OCI-LY7 (cell line): ENCODE results near the gene METTL14. TPM values are rescaled to one million over a fixed set of nuclear protein-coding genes. Genes with fewer than 3 reads are reported as not detected.
A peak's percentile ranks its signal among the peaks of the same experiment; 100 is the strongest.

Experiments used
- BruUV-seq: library from RNA; stranded (reverse); fragments of 400-500 nt; replicated peaks from 2 replicates; lab custom pipeline; 2021; lab: Mats Ljungman, UMichigan
- CTCF ChIA-PET: fragments of 300-600 bp; sonication (Branson Sonifier 250); formaldehyde crosslinking; loops from one replicate; lab custom pipeline; 2022; ENCODE audit warnings: antibody characterized with exemption; ENCODE audit not compliant: unreplicated experiment; lab: Charles Lee
- POLR2A ChIA-PET: fragments of 300-600 bp; sonication (Branson Sonifier 250); formaldehyde crosslinking; loops from one replicate; lab custom pipeline; 2022; ENCODE audit warnings: antibody characterized with exemption; lab: Charles Lee
- DNase-seq: peaks from one replicate; pipeline ENCODE4 v3.0.0-alpha.2; 2015; ENCODE audit warnings: low spot score
- H2AFZ ChIP-seq: fragments of 200-600 bp; sonication (generic), shearing (Covaris generic); 2 replicates; pipeline ENCODE4 v1.6.1; 2014; ENCODE audit warnings: mild to moderate bottlenecking, antibody characterized with exemption, low read length, moderate library complexity
- H3K27ac ChIP-seq: fragments of 200-600 bp; sonication (generic); 2 replicates; pipeline ENCODE4 v1.5.1; 2014; ENCODE audit warnings: mixed run types, low read depth, mild to moderate bottlenecking, moderate library complexity, low read length, inconsistent platforms; ENCODE audit not compliant: poor library complexity, severe bottlenecking
- H3K36me3 ChIP-seq: fragments of 200-600 bp; sonication (generic); 2 replicates; pipeline ENCODE4 v1.6.1; 2014; ENCODE audit warnings: mild to moderate bottlenecking, antibody characterized with exemption, low read length, moderate library complexity, mixed read lengths; ENCODE audit not compliant: insufficient read depth
- H3K4me1 ChIP-seq: fragments of 200-600 bp; sonication (generic); 2 replicates; pipeline ENCODE4 v1.5.1; 2014; ENCODE audit warnings: mild to moderate bottlenecking, low read length; ENCODE audit not compliant: insufficient read depth, poor library complexity, severe bottlenecking
- H3K4me2 ChIP-seq: fragments of 200-600 bp; sonication (generic); 2 replicates; pipeline ENCODE4 v1.6.1; 2014; ENCODE audit warnings: mild to moderate bottlenecking, low read length
- H3K4me3 ChIP-seq: fragments of 200-600 bp; sonication (generic); 2 replicates; pipeline ENCODE4 v1.5.1; 2014; ENCODE audit warnings: mild to moderate bottlenecking, low read depth, low read length; ENCODE audit not compliant: poor library complexity, severe bottlenecking
- H3K79me2 ChIP-seq: fragments of 200-600 bp; sonication (generic); 2 replicates; pipeline ENCODE4 v1.6.1; 2016; ENCODE audit warnings: low read depth, mild to moderate bottlenecking, low read length, moderate library complexity, mixed read lengths; ENCODE audit not compliant: insufficient read depth
- H3K9me2 ChIP-seq: fragments of 200-600 bp; sonication (generic); 2 replicates; pipeline ENCODE4 v1.6.1; 2016; ENCODE audit warnings: mild to moderate bottlenecking, low read length, mixed read lengths; ENCODE audit not compliant: insufficient read depth
- H3K9me3 ChIP-seq: fragments of 200-600 bp; sonication (generic); 2 replicates; pipeline ENCODE4 v1.6.1; 2014; ENCODE audit warnings: mild to moderate bottlenecking, mixed run types, low read length, mixed read lengths
- H4K20me1 ChIP-seq: fragments of 200-600 bp; sonication (generic); 2 replicates; pipeline ENCODE4 v1.6.1; 2014; ENCODE audit warnings: mild to moderate bottlenecking, antibody characterized with exemption, low read length, moderate library complexity, mixed read lengths; ENCODE audit not compliant: insufficient read depth
- CTCF ChIP-seq: fragments of 200-600 bp; sonication (generic); conservative IDR thresholded peaks from 2 replicates; pipeline ENCODE4 v1.5.1; 2014; ENCODE audit warnings: mild to moderate bottlenecking, antibody characterized with exemption, low read length, moderate library complexity, mixed read lengths
- EZH2phosphoT487 ChIP-seq: fragments of 200-600 bp; sonication (generic); IDR thresholded peaks from 2 replicates; pipeline ENCODE4 v1.6.1; 2018; ENCODE audit warnings: low read depth, borderline replicate concordance, mild to moderate bottlenecking, mixed run types, antibody characterized with exemption, low read length, moderate library complexity, mixed read lengths
- intact Hi-C: fragments of 100-400 bp; cut with micrococcal nuclease; formaldehyde crosslinking; loops from one replicate; pipeline ENCODE4 v1.10.0; 2022; ENCODE audit not compliant: unreplicated experiment
- total RNA-seq, 2 experiments: library from RNA; depleted of rRNA in 1 of 2; stranded (reverse); fragments of >200 nt in 1 of 2; shearing (Covaris generic) in 1 of 2; gene quantifications; 2 replicates each; pipeline ENCODE4 v1.2.3, GENCODE V29; 2014 to 2022

The METTL14 gene
- total RNA-seq, 2 experiments from 2014 or later, result 17.5 to 41.7 TPM

- DNase-seq, result peak; percentile 39
- peaks cover 4% of the 10 kb centered on the region; the same call in 1 of the 2 replicates for H4K20me1 ChIP-seq
- H3K9me2 ChIP-seq, result no peaks in the 10 kb centered on the region
- ChIA-PET CTCF (no interaction called here), POLR2A (interaction anchor here (0.5 to 1.1 kb wide), 5 partner anchors 28 to 543 kb away, joined by 3 to 7 read pairs (median 6); no protein-coding TSS in a partner anchor)
- no TSS peak for BruUV-seq
- H3K79me2 ChIP-seq, result peaks cover 25% of the 10 kb centered on the region
- intact Hi-C loops, result no loop called here
- H3K9me3 ChIP-seq, result no peaks in the 10 kb centered on the region
- H3K27ac ChIP-seq, result no peak overlapping the region
- H3K36me3 ChIP-seq, result peaks cover 4% of the 10 kb centered on the region
- H3K4me3 ChIP-seq, result peak overlapping the region; percentile 2
- no peak for TF ChIP-seq EZH2phosphoT487
- TF ChIP-seq CTCF, result peak; percentile 83
- H3K4me2 ChIP-seq, result peak overlapping the region; percentile 31
- peaks cover 24% of the 10 kb centered on the region for H3K4me1 ChIP-seq
- peak overlapping the region; percentile 95 for H2AFZ ChIP-seq
These were observed 2.3 kb upstream of the METTL14 start for GRCh38 chr4:118682928-118683327.

- Histone ChIP-seq H2AFZ (peak overlapping the region; percentile 95), H3K4me2 (peak overlapping the region; percentile 31), H3K36me3 (peaks cover 10% of the 10 kb centered on the region), H3K4me1 (peaks cover 24% of the 10 kb centered on the region), H3K9me3 (no peaks in the 10 kb centered on the region), H3K79me2 (peaks cover 25% of the 10 kb centered on the region), H3K27ac (no peak overlapping the region), H3K4me3 (peak overlapping the region; percentile 2), H4K20me1 (peaks cover 4% of the 10 kb centered on the region; the same call in 1 of the 2 replicates), H3K9me2 (no peaks in the 10 kb centered on the region)
- POLR2A ChIA-PET, result interaction anchor here (0.7 to 1.1 kb wide), 2 partner anchors 60 to 104 kb away, joined by 3 to 5 read pairs; no protein-coding TSS in a partner anchor
- intact Hi-C loops, result no loop called here
- no TSS peak for BruUV-seq
- peak; percentile 44 for DNase-seq
- TF ChIP-seq EZH2phosphoT487 (no peak), CTCF (no peak)
- CTCF ChIA-PET, result no interaction called here
These were observed 1.7 kb upstream of the METTL14 start for GRCh38 chr4:118683513-118683912.

GRCh38 chr4:118703118-118703517 is 17.9 kb downstream of the METTL14 start:
- Histone ChIP-seq H3K4me3 (no peak overlapping the region), H3K4me1 (no peaks in the 10 kb centered on the region), H3K79me2 (no peaks in the 10 kb centered on the region), H4K20me1 (no peaks in the 10 kb centered on the region), H3K36me3 (peaks cover 88% of the 10 kb centered on the region), H3K9me2 (no peaks in the 10 kb centered on the region), H2AFZ (no peak overlapping the region), H3K27ac (no peak overlapping the region), H3K4me2 (no peak overlapping the region), H3K9me3 (no peaks in the 10 kb centered on the region)
- no peak for DNase-seq
- no TSS peak for BruUV-seq
- intact Hi-C loops, result no loop called here
- no peak for TF ChIP-seq CTCF
- TF ChIP-seq EZH2phosphoT487, result no peak
- ChIA-PET POLR2A (interaction anchor here (0.6 to 1.0 kb wide), 2 partner anchors 12 to 210 kb away, joined by 3 read pairs; no protein-coding TSS in a partner anchor), CTCF (no interaction called here)
